ENCODE results near the gene EXOC6.

Gene EXOC6

DNA sequence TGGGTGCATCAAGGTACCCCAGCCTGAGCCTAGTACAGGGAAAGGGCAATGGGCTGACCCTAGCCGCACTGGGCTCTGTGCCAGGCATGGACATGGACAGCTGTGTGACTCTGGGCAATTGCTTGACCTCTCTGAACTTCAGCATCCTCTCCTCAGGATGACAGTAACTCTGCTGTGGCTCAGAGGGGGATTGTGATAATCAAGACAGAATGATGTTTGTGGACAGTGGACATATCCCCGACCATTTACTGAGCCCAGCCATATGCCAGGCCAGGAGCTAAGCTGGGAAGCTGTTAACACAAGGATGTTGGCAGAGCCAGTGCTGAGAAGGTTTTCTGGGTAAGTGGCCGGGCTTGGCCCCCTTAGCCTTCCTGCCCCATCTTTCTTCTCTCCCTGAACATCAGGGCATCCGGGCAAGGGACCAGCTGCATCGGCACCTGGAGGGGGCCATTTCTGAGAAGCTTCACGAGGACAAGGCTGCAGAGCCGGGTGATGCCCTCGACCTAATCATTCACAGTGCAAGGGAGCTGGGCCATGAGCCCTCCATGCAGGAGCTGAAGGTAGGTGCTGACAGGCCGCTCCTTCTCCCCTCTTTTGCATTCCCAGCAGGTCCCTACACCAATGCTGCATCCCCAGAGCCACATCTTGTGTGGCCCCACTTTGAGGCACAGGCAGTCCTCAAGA is 215.8 kb downstream of the EXOC6 start:
- Histone ChIP-seq H3K27ac (ENCODE audit: low read depth, low read length) (no peak overlapping the region), H3K36me3 (ENCODE audit: control insufficient read depth, low read length) (no peaks in the 10 kb centered on the region), H3F3A (ENCODE audit: control insufficient read depth, insufficient read depth) (no peaks in the 10 kb centered on the region), H3K79me2 (ENCODE audit: control insufficient read depth, low read length) (no peaks in the 10 kb centered on the region), H4K20me1 (ENCODE audit: control insufficient read depth, insufficient read depth, low read depth, low read length) (no peaks in the 10 kb centered on the region), H3K4me2 (ENCODE audit: low read length) (no peak overlapping the region), H3K9me3 (ENCODE audit: control insufficient read depth, insufficient read depth, low read length) (no peaks in the 10 kb centered on the region), H3K4me1 (ENCODE audit: control insufficient read depth, low read length) (peaks cover 5% of the 10 kb centered on the region; the same call in 1 of the 2 replicates), H3K27me3 (ENCODE audit: control insufficient read depth, low read length) (peaks cover 27% of the 10 kb centered on the region), H3K4me3 (ENCODE audit: low read length) (no peak overlapping the region), H3K9me2 (replicated peaks; ENCODE audit: control insufficient read depth, low read length) (no peaks in the 10 kb centered on the region)
- TF ChIP-seq, protein P1, sequence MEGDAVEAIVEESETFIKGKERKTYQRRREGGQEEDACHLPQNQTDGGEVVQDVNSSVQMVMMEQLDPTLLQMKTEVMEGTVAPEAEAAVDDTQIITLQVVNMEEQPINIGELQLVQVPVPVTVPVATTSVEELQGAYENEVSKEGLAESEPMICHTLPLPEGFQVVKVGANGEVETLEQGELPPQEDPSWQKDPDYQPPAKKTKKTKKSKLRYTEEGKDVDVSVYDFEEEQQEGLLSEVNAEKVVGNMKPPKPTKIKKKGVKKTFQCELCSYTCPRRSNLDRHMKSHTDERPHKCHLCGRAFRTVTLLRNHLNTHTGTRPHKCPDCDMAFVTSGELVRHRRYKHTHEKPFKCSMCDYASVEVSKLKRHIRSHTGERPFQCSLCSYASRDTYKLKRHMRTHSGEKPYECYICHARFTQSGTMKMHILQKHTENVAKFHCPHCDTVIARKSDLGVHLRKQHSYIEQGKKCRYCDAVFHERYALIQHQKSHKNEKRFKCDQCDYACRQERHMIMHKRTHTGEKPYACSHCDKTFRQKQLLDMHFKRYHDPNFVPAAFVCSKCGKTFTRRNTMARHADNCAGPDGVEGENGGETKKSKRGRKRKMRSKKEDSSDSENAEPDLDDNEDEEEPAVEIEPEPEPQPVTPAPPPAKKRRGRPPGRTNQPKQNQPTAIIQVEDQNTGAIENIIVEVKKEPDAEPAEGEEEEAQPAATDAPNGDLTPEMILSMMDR (IDR thresholded peaks at IDR 0.05; ENCODE audit: low read depth, low read length, poor library complexity, severe bottlenecking) = no peak
- no peak for TF ChIP-seq EZH2phosphoT487 (IDR thresholded peaks at IDR 0.05; ENCODE audit: borderline replicate concordance, low read length)

DNA sequence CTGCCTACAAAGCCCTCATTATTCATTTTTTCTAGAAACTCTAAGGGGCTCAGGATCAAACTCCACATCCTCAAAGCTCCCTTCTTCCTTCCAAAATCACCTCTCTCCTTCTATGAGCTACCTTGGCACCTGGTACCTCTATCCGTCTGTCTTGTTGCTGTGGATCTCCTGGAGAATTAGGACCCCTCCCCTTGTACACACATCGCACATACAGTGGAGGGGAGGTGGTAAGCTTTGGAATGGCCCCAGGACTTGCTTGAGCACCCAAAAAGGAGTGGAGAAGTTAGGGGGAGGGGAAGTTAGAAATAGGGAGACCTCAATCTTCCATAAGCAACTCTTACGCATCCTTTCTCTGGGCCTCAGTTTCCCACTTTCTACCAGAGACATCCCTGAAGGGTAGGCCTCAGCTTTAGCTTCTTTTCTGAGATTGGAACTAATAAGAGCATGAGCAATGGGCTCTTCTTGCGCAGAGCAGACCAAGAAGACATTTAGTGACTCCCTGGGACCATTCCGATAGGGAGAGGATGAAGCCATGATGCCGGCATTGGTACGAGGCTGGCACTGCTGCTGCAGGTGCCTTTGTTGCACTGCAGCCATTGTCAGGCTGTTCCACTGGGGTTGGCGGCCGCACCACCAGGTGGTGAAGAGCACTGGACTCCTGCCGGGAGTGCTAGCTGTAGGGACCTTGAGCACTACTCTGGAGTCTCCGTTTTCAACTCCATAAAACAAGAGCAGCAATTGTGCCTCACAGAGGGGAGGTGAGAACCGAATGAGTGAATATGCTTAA is 216.7 kb downstream of the EXOC6 start:
- Histone ChIP-seq H3K4me3 (ENCODE audit: low read length) (no peak overlapping the region), H3K27me3 (ENCODE audit: control insufficient read depth, low read length) (peaks cover 33% of the 10 kb centered on the region), H4K20me1 (ENCODE audit: control insufficient read depth, insufficient read depth, low read depth, low read length) (no peaks in the 10 kb centered on the region), H3K36me3 (ENCODE audit: control insufficient read depth, low read length) (no peaks in the 10 kb centered on the region), H3K79me2 (ENCODE audit: control insufficient read depth, low read length) (no peaks in the 10 kb centered on the region), H3K27ac (ENCODE audit: low read depth, low read length) (no peak overlapping the region), H3K4me1 (ENCODE audit: control insufficient read depth, low read length) (peaks cover 5% of the 10 kb centered on the region; the same call in 1 of the 2 replicates), H3K9me2 (replicated peaks; ENCODE audit: control insufficient read depth, low read length) (no peaks in the 10 kb centered on the region), H3F3A (ENCODE audit: control insufficient read depth, insufficient read depth) (no peaks in the 10 kb centered on the region), H3K9me3 (ENCODE audit: control insufficient read depth, insufficient read depth, low read length) (no peaks in the 10 kb centered on the region), H3K4me2 (ENCODE audit: low read length) (no peak overlapping the region)
- TF ChIP-seq, protein P1 (IDR thresholded peaks at IDR 0.05; ENCODE audit: low read depth, low read length, poor library complexity, severe bottlenecking) = no peak
- TF ChIP-seq EZH2phosphoT487 (IDR thresholded peaks at IDR 0.05; ENCODE audit: borderline replicate concordance, low read length) = no peak

DNA sequence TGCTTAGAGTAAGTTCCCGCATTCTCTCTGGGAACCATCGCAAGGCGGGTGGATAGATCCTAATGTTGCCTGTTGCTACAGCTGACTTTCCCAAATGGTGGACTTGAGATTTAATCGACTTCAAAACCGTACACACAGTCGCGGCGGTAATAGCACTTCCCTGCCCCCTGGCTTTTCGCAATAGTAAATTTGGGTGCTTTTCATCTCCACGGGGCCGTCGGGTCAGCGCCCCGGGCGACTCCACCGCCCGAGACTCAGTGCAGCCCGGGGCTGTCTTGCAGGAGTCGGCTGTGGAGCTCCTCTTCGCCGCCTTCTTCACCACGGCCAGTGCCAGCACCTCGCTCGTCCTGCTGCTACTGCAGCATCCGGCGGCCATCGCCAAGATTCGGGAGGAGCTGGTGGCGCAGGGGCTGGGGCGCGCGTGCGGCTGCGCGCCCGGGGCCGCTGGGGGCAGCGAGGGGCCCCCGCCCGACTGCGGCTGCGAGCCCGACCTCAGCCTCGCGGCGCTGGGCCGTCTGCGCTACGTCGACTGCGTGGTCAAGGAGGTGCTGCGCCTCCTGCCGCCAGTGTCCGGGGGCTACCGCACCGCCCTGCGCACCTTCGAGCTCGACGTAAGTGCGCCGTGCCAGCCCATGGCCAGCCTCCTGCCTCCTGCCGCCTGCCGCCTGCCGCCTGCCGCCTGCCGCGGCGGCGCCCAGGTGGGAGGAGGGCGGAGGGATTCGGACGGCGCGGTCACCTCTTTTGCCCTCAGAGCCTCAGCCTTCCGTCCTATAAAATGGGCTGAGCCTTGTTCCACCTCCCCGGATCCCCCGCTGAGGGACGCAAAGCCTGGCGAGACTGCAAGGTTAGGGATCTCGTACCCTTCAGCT is 217.6 kb downstream of the EXOC6 start:
- no peaks in the 10 kb centered on the region for H4K20me1 ChIP-seq (ENCODE audit: control insufficient read depth, insufficient read depth, low read depth, low read length)
- H3K79me2 ChIP-seq (ENCODE audit: control insufficient read depth, low read length) = no peaks in the 10 kb centered on the region
- H3K9me3 ChIP-seq (ENCODE audit: control insufficient read depth, insufficient read depth, low read length) = no peaks in the 10 kb centered on the region
- H3K4me3 ChIP-seq (ENCODE audit: low read length) = no peak overlapping the region
- peaks cover 5% of the 10 kb centered on the region; the same call in 1 of the 2 replicates for H3K4me1 ChIP-seq (ENCODE audit: control insufficient read depth, low read length)
- peaks cover 41% of the 10 kb centered on the region for H3K27me3 ChIP-seq (ENCODE audit: control insufficient read depth, low read length)
- no peak overlapping the region for H3K27ac ChIP-seq (ENCODE audit: low read depth, low read length)
- no peaks in the 10 kb centered on the region for H3K9me2 ChIP-seq (replicated peaks; ENCODE audit: control insufficient read depth, low read length)
- TF ChIP-seq EZH2phosphoT487 (IDR thresholded peaks at IDR 0.05; ENCODE audit: borderline replicate concordance, low read length) = no peak
- TF ChIP-seq, protein P1 (IDR thresholded peaks at IDR 0.05; ENCODE audit: low read depth, low read length, poor library complexity, severe bottlenecking) = no peak
- no peaks in the 10 kb centered on the region for H3F3A ChIP-seq (ENCODE audit: control insufficient read depth, insufficient read depth)
- H3K4me2 ChIP-seq (ENCODE audit: low read length) = no peak overlapping the region
- no peaks in the 10 kb centered on the region for H3K36me3 ChIP-seq (ENCODE audit: control insufficient read depth, low read length)

All from DOHH2 (cell line).